ENCODE measurements around the gene PROX2. TPM values are rescaled to one million over a fixed set of nuclear protein-coding genes. Genes with fewer than 3 reads are reported as not detected.

PROX2 gene
- total RNA-seq, 2 experiments from 2014 or later, result 0.35 to 0.74 TPM

GRCh38 chr14:74853581-74853980 is 22.4 kb downstream of the PROX2 start:
- Histone ChIP-seq H4K20me1 (ENCODE audit: insufficient read depth, low read length) (no peaks in the 10 kb centered on the region), H3K79me2 (ENCODE audit: insufficient read depth, low read depth, low read length) (no peaks in the 10 kb centered on the region), H3K4me1 (ENCODE audit: insufficient read depth, low read length, poor library complexity, severe bottlenecking) (peaks cover 12% of the 10 kb centered on the region), H3K27ac (ENCODE audit: low read depth, low read length, poor library complexity, severe bottlenecking) (no peak overlapping the region), H3K4me2 (ENCODE audit: low read length) (no peak overlapping the region), H3K36me3 (ENCODE audit: insufficient read depth, low read length) (no peaks in the 10 kb centered on the region), H3K4me3 (ENCODE audit: low read depth, low read length, poor library complexity, severe bottlenecking) (no peak overlapping the region), H3K9me3 (ENCODE audit: low read length) (no peaks in the 10 kb centered on the region), H3K9me2 (ENCODE audit: insufficient read depth, low read length) (no peaks in the 10 kb centered on the region), H2AFZ (ENCODE audit: low read length) (no peak overlapping the region)
- DNase-seq (ENCODE audit: low spot score), result no peak
- TF ChIP-seq CTCF (conservative IDR thresholded peaks at IDR 0.05; ENCODE audit: low read length) (no peak), EZH2phosphoT487 (IDR thresholded peaks at IDR 0.05; ENCODE audit: borderline replicate concordance, low read depth, low read length) (no peak)
- intact Hi-C loops (cut with micrococcal nuclease; ENCODE audit: unreplicated experiment), result no loop called here
- BruUV-seq (replicated peaks), result no TSS peak
- ChIA-PET CTCF (ENCODE audit: unreplicated experiment) (no interaction called here), POLR2A (interaction anchor here (1.3 kb wide), 1 partner anchor 169 kb away, joined by 3 read pairs; no protein-coding TSS in a partner anchor)

GRCh38 chr14:74852922-74853530 is 22.9 kb downstream of the PROX2 start:
- no peak for TF ChIP-seq EZH2phosphoT487 (IDR thresholded peaks at IDR 0.05; ENCODE audit: borderline replicate concordance, low read depth, low read length)
- TF ChIP-seq CTCF (conservative IDR thresholded peaks at IDR 0.05; ENCODE audit: low read length), result no peak
- Histone ChIP-seq H3K4me2 (ENCODE audit: low read length) (no peak overlapping the region), H3K79me2 (ENCODE audit: insufficient read depth, low read depth, low read length) (no peaks in the 10 kb centered on the region), H3K27ac (ENCODE audit: low read depth, low read length, poor library complexity, severe bottlenecking) (no peak overlapping the region), H3K9me2 (ENCODE audit: insufficient read depth, low read length) (no peaks in the 10 kb centered on the region), H3K9me3 (ENCODE audit: low read length) (no peaks in the 10 kb centered on the region), H4K20me1 (ENCODE audit: insufficient read depth, low read length) (no peaks in the 10 kb centered on the region), H2AFZ (ENCODE audit: low read length) (no peak overlapping the region), H3K4me1 (ENCODE audit: insufficient read depth, low read length, poor library complexity, severe bottlenecking) (peaks cover 12% of the 10 kb centered on the region), H3K36me3 (ENCODE audit: insufficient read depth, low read length) (no peaks in the 10 kb centered on the region), H3K4me3 (ENCODE audit: low read depth, low read length, poor library complexity, severe bottlenecking) (no peak overlapping the region)
- CTCF ChIA-PET (ENCODE audit: unreplicated experiment), result no interaction called here
- no peak for DNase-seq (ENCODE audit: low spot score)
- intact Hi-C loops (cut with micrococcal nuclease; ENCODE audit: unreplicated experiment), result no loop called here
- BruUV-seq (replicated peaks), result no TSS peak
- POLR2A ChIA-PET, result interaction anchor here (0.9 to 1.3 kb wide), 2 partner anchors 90 to 169 kb away, joined by 3 to 4 read pairs; partner anchors contain the start of gene YLPM1

GRCh38 chr14:74848768-74849167 is 27.2 kb downstream of the PROX2 start:
- intact Hi-C loops (cut with micrococcal nuclease; ENCODE audit: unreplicated experiment), result no loop called here
- no peaks in the 10 kb centered on the region for H3K4me1 ChIP-seq (ENCODE audit: insufficient read depth, low read length, poor library complexity, severe bottlenecking)
- no peak overlapping the region for H3K4me2 ChIP-seq (ENCODE audit: low read length)
- ChIA-PET CTCF (ENCODE audit: unreplicated experiment) (interaction anchor here (0.9 to 1.5 kb wide), 2 partner anchors 13 to 25 kb away, joined by 3 to 6 read pairs; no protein-coding TSS in a partner anchor), POLR2A (interaction anchor here (0.7 kb wide), 2 partner anchors 13 to 49 kb away, joined by 3 read pairs; no protein-coding TSS in a partner anchor)
- H4K20me1 ChIP-seq (ENCODE audit: insufficient read depth, low read length), result no peaks in the 10 kb centered on the region
- H3K27ac ChIP-seq (ENCODE audit: low read depth, low read length, poor library complexity, severe bottlenecking), result no peak overlapping the region
- no peaks in the 10 kb centered on the region for H3K9me2 ChIP-seq (ENCODE audit: insufficient read depth, low read length)
- no TSS peak for BruUV-seq (replicated peaks)
- no peak overlapping the region for H2AFZ ChIP-seq (ENCODE audit: low read length)
- H3K4me3 ChIP-seq (ENCODE audit: low read depth, low read length, poor library complexity, severe bottlenecking), result no peak overlapping the region
- TF ChIP-seq EZH2phosphoT487 (IDR thresholded peaks at IDR 0.05; ENCODE audit: borderline replicate concordance, low read depth, low read length), result no peak
- TF ChIP-seq CTCF (conservative IDR thresholded peaks at IDR 0.05; ENCODE audit: low read length), result no peak
- H3K36me3 ChIP-seq (ENCODE audit: insufficient read depth, low read length), result no peaks in the 10 kb centered on the region
- no peak for DNase-seq (ENCODE audit: low spot score)
- H3K9me3 ChIP-seq (ENCODE audit: low read length), result no peaks in the 10 kb centered on the region
- H3K79me2 ChIP-seq (ENCODE audit: insufficient read depth, low read depth, low read length), result no peaks in the 10 kb centered on the region

Measured in OCI-LY7 (cell line).